ENCODE results near the gene NTRK1. TPM values are rescaled to one million over a fixed set of nuclear protein-coding genes. Genes with fewer than 3 reads are reported as not detected.

The NTRK1 gene
- total RNA-seq, 2 experiments from 2014 or later, result 0.67 TPM; not detected in 1

GRCh38 chr1:156895927-156896326, 35.3 kb downstream of the NTRK1 start:
- no peak for DNase-seq
- CTCF ChIA-PET, result no interaction called here
- Mint-ChIP-seq H3K4me3 (no peak overlapping the region), H3K27ac (no peak overlapping the region), H3K36me3 (ENCODE audit: low read depth) (no peaks in the 10 kb centered on the region), H3K27me3 (ENCODE audit: low read depth) (peaks cover 37% of the 10 kb centered on the region), H3K4me1 (ENCODE audit: low read depth) (peaks cover 18% of the 10 kb centered on the region), H3K9me3 (no peaks in the 10 kb centered on the region)
- intact Hi-C loops (cut with micrococcal nuclease), result loop anchor here (10.0 kb wide), 1 partner anchor 179 kb away; no protein-coding TSS in a partner anchor

GRCh38 chr1:156896490-156897033, 35.9 kb downstream of the NTRK1 start:
- Mint-ChIP-seq H3K4me3 (no peak overlapping the region), H3K27me3 (ENCODE audit: low read depth) (peaks cover 31% of the 10 kb centered on the region), H3K27ac (no peak overlapping the region), H3K36me3 (ENCODE audit: low read depth) (no peaks in the 10 kb centered on the region), H3K4me1 (ENCODE audit: low read depth) (peaks cover 18% of the 10 kb centered on the region), H3K9me3 (no peaks in the 10 kb centered on the region)
- intact Hi-C loops (cut with micrococcal nuclease), result loop anchor here (10.0 kb wide), 1 partner anchor 178 kb away; no protein-coding TSS in a partner anchor
- DNase-seq, result no peak
- CTCF ChIA-PET, result no interaction called here

GRCh38 chr1:156897078-156897825, 36.6 kb downstream of the NTRK1 start:
- no peak overlapping the region for H3K4me3 Mint-ChIP-seq
- no peaks in the 10 kb centered on the region for H3K9me3 Mint-ChIP-seq
- CTCF ChIA-PET, result interaction anchor here (1.4 to 1.6 kb wide), 3 partner anchors 8 to 36 kb away, joined by 4 to 5 read pairs (median 5); partner anchors contain the start of gene NTRK1
- DNase-seq, result no peak
- no peak overlapping the region for H3K27ac Mint-ChIP-seq
- H3K4me1 Mint-ChIP-seq (ENCODE audit: low read depth), result peaks cover 16% of the 10 kb centered on the region
- intact Hi-C loops (cut with micrococcal nuclease), result loop anchor here (10.0 kb wide), 1 partner anchor 178 kb away; no protein-coding TSS in a partner anchor
- H3K27me3 Mint-ChIP-seq (ENCODE audit: low read depth), result peaks cover 25% of the 10 kb centered on the region
- H3K36me3 Mint-ChIP-seq (ENCODE audit: low read depth), result no peaks in the 10 kb centered on the region

- Mint-ChIP-seq H3K36me3 (ENCODE audit: low read depth) (no peaks in the 10 kb centered on the region), H3K4me1 (ENCODE audit: low read depth) (peaks cover 11% of the 10 kb centered on the region), H3K27ac (no peak overlapping the region), H3K27me3 (ENCODE audit: low read depth) (peaks cover 20% of the 10 kb centered on the region), H3K9me3 (no peaks in the 10 kb centered on the region), H3K4me3 (no peak overlapping the region)
- intact Hi-C loops (cut with micrococcal nuclease), result loop anchor here (10.0 kb wide), 1 partner anchor 177 kb away; no protein-coding TSS in a partner anchor
- CTCF ChIA-PET, result interaction anchor here (0.7 to 1.7 kb wide), 7 partner anchors 9 to 172 kb away, joined by 3 to 5 read pairs (median 4); partner anchors contain the start of gene NTRK1
- peak; percentile 24 for DNase-seq
Observed at GRCh38 chr1:156898161-156898566, 37.5 kb downstream of the NTRK1 start.

DNA sequence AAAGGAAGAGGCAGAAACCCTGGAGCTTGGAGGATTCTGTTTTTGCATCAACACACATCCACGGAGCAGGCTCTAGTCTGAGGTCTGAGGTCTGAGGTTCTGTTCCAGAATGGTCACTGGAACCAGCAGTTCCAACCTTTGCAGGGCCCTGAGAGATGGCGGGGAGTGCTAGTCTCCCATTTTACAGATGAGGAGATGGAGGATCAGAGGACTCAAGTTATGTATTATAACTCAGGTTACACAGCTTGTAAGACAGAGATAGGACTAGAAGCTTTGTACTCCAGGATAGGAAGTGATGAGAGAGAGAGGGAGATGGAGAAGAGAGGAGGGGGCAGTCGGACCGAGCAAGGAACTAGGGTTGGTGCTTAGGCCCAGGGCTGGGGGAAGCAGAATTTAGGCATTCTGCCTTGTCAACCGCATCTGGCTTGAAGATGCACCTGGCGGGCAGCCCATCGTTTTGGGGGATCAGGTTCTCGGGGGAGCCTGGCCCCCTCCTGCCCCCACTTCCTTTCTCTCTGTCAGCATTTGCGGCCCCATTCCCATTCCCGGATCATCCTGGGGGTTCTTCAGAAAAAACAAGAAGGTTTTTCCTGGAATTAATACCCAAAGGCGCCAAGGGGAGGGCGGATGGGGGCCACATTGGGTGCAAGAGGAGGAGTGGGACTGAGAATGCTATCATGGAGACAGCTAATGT, 38.5 kb downstream of the NTRK1 start:
- peaks cover 9% of the 10 kb centered on the region for H3K4me1 Mint-ChIP-seq (ENCODE audit: low read depth)
- CTCF ChIA-PET, result interaction anchor here (0.6 to 1.7 kb wide), 9 partner anchors 10 to 173 kb away, joined by 3 to 5 read pairs (median 4); partner anchors contain the start of gene NTRK1
- intact Hi-C loops (cut with micrococcal nuclease), result loop anchor here (10.0 kb wide), 1 partner anchor 176 kb away; no protein-coding TSS in a partner anchor
- H3K36me3 Mint-ChIP-seq (ENCODE audit: low read depth), result no peaks in the 10 kb centered on the region
- H3K4me3 Mint-ChIP-seq, result no peak overlapping the region
- H3K27ac Mint-ChIP-seq, result no peak overlapping the region
- no peak for DNase-seq
- peaks cover 14% of the 10 kb centered on the region for H3K27me3 Mint-ChIP-seq (ENCODE audit: low read depth)
- no peaks in the 10 kb centered on the region for H3K9me3 Mint-ChIP-seq

DNA sequence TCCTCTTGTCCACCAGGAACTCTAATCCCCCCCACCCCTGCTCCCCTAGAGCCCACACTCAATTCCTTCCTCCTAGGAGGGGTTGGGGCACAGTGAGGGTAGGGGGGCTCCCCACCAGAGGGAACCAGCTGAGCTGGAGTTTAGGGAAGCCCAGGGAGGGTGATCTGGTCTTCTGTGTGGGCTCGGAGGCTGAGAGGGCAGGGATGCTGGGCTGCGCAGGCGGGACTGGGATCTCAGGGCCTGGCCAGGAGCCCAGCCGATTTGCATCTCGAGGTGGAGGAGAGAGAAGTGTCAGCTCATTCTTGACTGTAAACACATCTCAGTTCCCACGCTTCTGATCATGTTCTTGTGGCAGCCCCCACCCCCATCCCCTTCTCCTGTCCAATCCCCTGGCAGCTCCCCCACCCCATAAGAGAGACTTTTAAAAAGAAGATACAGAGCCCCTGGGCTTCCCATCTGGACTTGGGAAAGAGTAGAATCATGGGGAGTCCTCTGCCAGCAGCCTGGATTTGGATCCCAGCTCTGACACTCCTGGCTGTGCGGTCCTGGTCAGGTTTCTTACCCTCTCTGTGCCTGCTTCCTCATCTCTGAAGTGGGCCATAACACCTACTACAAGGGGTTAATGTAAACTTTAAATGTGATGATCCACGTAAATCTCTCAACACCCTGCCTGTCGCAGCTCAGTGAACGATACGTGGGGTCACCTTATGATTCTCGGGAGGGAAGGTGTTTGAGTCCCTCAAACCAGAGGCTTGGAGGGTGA, 39.5 kb downstream of the NTRK1 start:
- H3K27ac Mint-ChIP-seq, result no peak overlapping the region
- DNase-seq, result no peak
- intact Hi-C loops (cut with micrococcal nuclease), result loop anchor here (10.0 kb wide), 1 partner anchor 175 kb away; no protein-coding TSS in a partner anchor
- peaks cover 9% of the 10 kb centered on the region for H3K4me1 Mint-ChIP-seq (ENCODE audit: low read depth)
- no peaks in the 10 kb centered on the region for H3K36me3 Mint-ChIP-seq (ENCODE audit: low read depth)
- peaks cover 8% of the 10 kb centered on the region for H3K27me3 Mint-ChIP-seq (ENCODE audit: low read depth)
- H3K9me3 Mint-ChIP-seq, result no peaks in the 10 kb centered on the region
- CTCF ChIA-PET, result interaction anchor here (0.6 to 1.9 kb wide), 3 partner anchors 11 to 16 kb away, joined by 3 to 9 read pairs (median 4); no protein-coding TSS in a partner anchor
- no peak overlapping the region for H3K4me3 Mint-ChIP-seq

GRCh38 chr1:156900896-156901589, 40.4 kb downstream of the NTRK1 start:
- Mint-ChIP-seq H3K4me1 (ENCODE audit: low read depth) (peaks cover 9% of the 10 kb centered on the region), H3K4me3 (no peak overlapping the region), H3K36me3 (ENCODE audit: low read depth) (no peaks in the 10 kb centered on the region), H3K9me3 (no peaks in the 10 kb centered on the region), H3K27me3 (ENCODE audit: low read depth) (peaks cover 5% of the 10 kb centered on the region), H3K27ac (no peak overlapping the region)
- no peak for DNase-seq
- intact Hi-C loops (cut with micrococcal nuclease), result no loop called here
- CTCF ChIA-PET, result interaction anchor here (1.2 to 1.9 kb wide), 2 partner anchors 10 to 104 kb away, joined by 3 to 9 read pairs; no protein-coding TSS in a partner anchor

GRCh38 chr1:156901590-156901900, 40.9 kb downstream of the NTRK1 start:
- H3K4me1 Mint-ChIP-seq (ENCODE audit: low read depth), result peaks cover 9% of the 10 kb centered on the region
- peaks cover 5% of the 10 kb centered on the region for H3K27me3 Mint-ChIP-seq (ENCODE audit: low read depth)
- no peaks in the 10 kb centered on the region for H3K9me3 Mint-ChIP-seq
- intact Hi-C loops (cut with micrococcal nuclease), result no loop called here
- H3K4me3 Mint-ChIP-seq, result no peak overlapping the region
- no peaks in the 10 kb centered on the region for H3K36me3 Mint-ChIP-seq (ENCODE audit: low read depth)
- no peak overlapping the region for H3K27ac Mint-ChIP-seq
- no peak for DNase-seq
- CTCF ChIA-PET, result interaction anchor here (1.2 to 1.9 kb wide), 2 partner anchors 10 to 105 kb away, joined by 3 to 9 read pairs; no protein-coding TSS in a partner anchor

GRCh38 chr1:156901966-156902915, 41.6 kb downstream of the NTRK1 start:
- Mint-ChIP-seq H3K27me3 (ENCODE audit: low read depth) (peaks cover 5% of the 10 kb centered on the region), H3K36me3 (ENCODE audit: low read depth) (no peaks in the 10 kb centered on the region), H3K4me1 (ENCODE audit: low read depth) (peaks cover 9% of the 10 kb centered on the region), H3K4me3 (no peak overlapping the region), H3K27ac (no peak overlapping the region), H3K9me3 (no peaks in the 10 kb centered on the region)
- DNase-seq, result no peak
- intact Hi-C loops (cut with micrococcal nuclease), result no loop called here
- CTCF ChIA-PET, result interaction anchor here (1.2 to 1.9 kb wide), 3 partner anchors 9 to 105 kb away, joined by 3 to 9 read pairs (median 4); no protein-coding TSS in a partner anchor

GRCh38 chr1:156903328-156904091, 42.8 kb downstream of the NTRK1 start:
- CTCF ChIA-PET, result interaction anchor here (1.3 kb wide), 1 partner anchor 8 kb away, joined by 4 read pairs; no protein-coding TSS in a partner anchor
- Mint-ChIP-seq H3K4me3 (no peak overlapping the region), H3K36me3 (ENCODE audit: low read depth) (no peaks in the 10 kb centered on the region), H3K27me3 (ENCODE audit: low read depth) (peaks cover 2% of the 10 kb centered on the region), H3K9me3 (no peaks in the 10 kb centered on the region), H3K27ac (no peak overlapping the region), H3K4me1 (ENCODE audit: low read depth) (peaks cover under 1% of the 10 kb centered on the region)
- intact Hi-C loops (cut with micrococcal nuclease), result no loop called here
- no peak for DNase-seq

All from activated naive CD4-positive, alpha-beta T cell treated with anti-CD3 and anti-CD28 coated beads for 36 hours (primary cell).